Suppressor macrophage treated with lipopolysaccharide for 4 hours (primary cell): ENCODE measurements around the gene TWF1.
"Not testable (repeated sequence)": the region's sequence is repeated elsewhere in the genome, so short reads cannot be mapped to it uniquely, and the experiment has no call there.

ENCODE experiments used
- DNase-seq: peaks from one replicate; pipeline ENCODE4 v3.0.0-alpha.2; 2020

The TWF1 gene

GRCh38 chr12:43805860-43806736, at the start of gene TWF1:
TSS of gene TWF1 (minus strand) at chr12:43806317. CDS start at chr12:43806245, 72 bp downstream.
- DNase-seq: peak; percentile 91

GRCh38 chr12:43852744-43853143, 46.6 kb upstream of the TWF1 start:
- no peak for DNase-seq

GRCh38 chr12:43848786-43849185, 42.7 kb upstream of the TWF1 start:
- DNase-seq: no peak

- DNase-seq: no peak
These were observed 42.0 kb upstream of the TWF1 start for GRCh38 chr12:43848226-43848507.

GRCh38 chr12:43847425-43848225, 41.5 kb upstream of the TWF1 start:
- DNase-seq: not testable (repeated sequence)

GRCh38 chr12:43842259-43842658, 36.1 kb upstream of the TWF1 start:
- DNase-seq: no peak

GRCh38 chr12:43841253-43841652, 35.1 kb upstream of the TWF1 start:
- DNase-seq: no peak

- no peak for DNase-seq
These were observed 34.2 kb upstream of the TWF1 start for GRCh38 chr12:43840338-43840737.

- DNase-seq: peak; percentile 32
These were observed 30.4 kb upstream of the TWF1 start for GRCh38 chr12:43836475-43836989.

GRCh38 chr12:43835656-43836474, 29.7 kb upstream of the TWF1 start, which contains the start of gene TMEM117:
TSS of gene TMEM117 (plus strand) at chr12:43836081.
- peak; percentile 57 for DNase-seq

- no peak for DNase-seq
These were observed 29.1 kb upstream of the TWF1 start for GRCh38 chr12:43835264-43835655.

- DNase-seq: peak; percentile 39
These were observed 26.5 kb upstream of the TWF1 start for GRCh38 chr12:43832463-43833168.

GRCh38 chr12:43827093-43827492, 21.0 kb upstream of the TWF1 start:
- no peak for DNase-seq

- no peak for DNase-seq
These were observed 20.6 kb upstream of the TWF1 start for GRCh38 chr12:43826681-43827080.

- DNase-seq: no peak
These were observed 18.2 kb upstream of the TWF1 start for GRCh38 chr12:43824207-43824775.

GRCh38 chr12:43816168-43816567, 10.1 kb upstream of the TWF1 start:
- no peak for DNase-seq

GRCh38 chr12:43815416-43815815, 9.3 kb upstream of the TWF1 start:
- no peak for DNase-seq

- DNase-seq: no peak
These were observed 6.8 kb upstream of the TWF1 start for GRCh38 chr12:43812926-43813325.

GRCh38 chr12:43812057-43812456, 5.9 kb upstream of the TWF1 start:
- DNase-seq: no peak

- peak; percentile 77 for DNase-seq
These were observed 1.3 kb upstream of the TWF1 start for GRCh38 chr12:43807386-43807785.

GRCh38 chr12:43806737-43807072, 588 bp upstream of the TWF1 start:
- peak; percentile 8 for DNase-seq
